Testis (tissue), 3 donors: Measurements from ENCODE around the gene SPATA20. TPM values are rescaled to one million over a fixed set of nuclear protein-coding genes. Genes with fewer than 3 reads are reported as not detected.

Experiments used
- DNase-seq: peaks from one replicate; pipeline ENCODE4 v3.0.0-alpha.2; 2019
- H3K27ac ChIP-seq, 2 donors: fragments of 200-600 bp; sonication (generic); one replicate each; pipeline ENCODE4 v1.5.1; 2019
- H3K27me3 ChIP-seq: fragments of 200-600 bp; sonication (generic); one replicate; pipeline ENCODE4 v1.5.1; 2019
- H3K36me3 ChIP-seq: fragments of 200-600 bp; sonication (generic); one replicate; pipeline ENCODE4 v1.5.1; 2017; ENCODE audit warnings: low read depth; ENCODE audit errors: missing control alignments
- H3K4me1 ChIP-seq: fragments of 200-600 bp; sonication (generic); one replicate; pipeline ENCODE4 v1.5.1; 2019
- H3K4me3 ChIP-seq, 2 donors: fragments of 200-600 bp; sonication (generic); one replicate each; pipeline ENCODE4 v1.5.1; 2017 to 2019
- H3K9me3 ChIP-seq: fragments of 200-600 bp; sonication (generic); one replicate; pipeline ENCODE4 v1.5.1; 2017
- CTCF ChIP-seq, 3 experiments: fragments of 450-650 bp in 2 of 3; fragments of 200-600 bp in 1 of 3; sonication (generic) in 1 of 3; IDR thresholded peaks; one replicate each; pipeline ENCODE4 v1.5.1; 2016 to 2019; ENCODE audit warnings: antibody characterized with exemption in 3 of 3, mild to moderate bottlenecking in 2 of 3, moderate library complexity in 1 of 3
- POLR2A ChIP-seq: fragments of 450-650 bp; IDR thresholded peaks from one replicate; pipeline ENCODE4 v1.6.1; 2017; ENCODE audit warnings: antibody characterized with exemption, mild to moderate bottlenecking, moderate library complexity
- WGBS, 2 donors: methylation state at CpG; one replicate each; pipeline ENCODE4 v1.1.5; 2018; 5-methylcytosine and 5-hydroxymethylcytosine counted together
- intact Hi-C: fragments of 100-400 bp; cut with DNase I; formaldehyde crosslinking; loops from one replicate; pipeline ENCODE4 v1.15.1; 2023; ENCODE audit warnings: low total_unique reads
- polyA plus RNA-seq: library from polyadenylated mRNA; stranded (reverse); fragments of 350-450 nt; fragmentation: Illumina TruSeq; extraction: RNeasy Lipid Tissue Mini Kit (QIAGEN cat#74804); gene quantifications from one replicate; pipeline ENCODE4 v1.2.3, GENCODE V29; 2014; ENCODE audit warnings: low read depth, low replicate concordance; ENCODE audit not compliant: insufficient read depth
- total RNA-seq, 2 donors: library from RNA; depleted of rRNA; stranded (reverse); fragments of >200 nt; gene quantifications; one replicate each; pipeline ENCODE4 v1.2.3, GENCODE V29; 2016

SPATA20 gene
- total and polyA plus RNA-seq, 3 donors from 2014 or later: 207 to 338 (median 264) TPM

DNA sequence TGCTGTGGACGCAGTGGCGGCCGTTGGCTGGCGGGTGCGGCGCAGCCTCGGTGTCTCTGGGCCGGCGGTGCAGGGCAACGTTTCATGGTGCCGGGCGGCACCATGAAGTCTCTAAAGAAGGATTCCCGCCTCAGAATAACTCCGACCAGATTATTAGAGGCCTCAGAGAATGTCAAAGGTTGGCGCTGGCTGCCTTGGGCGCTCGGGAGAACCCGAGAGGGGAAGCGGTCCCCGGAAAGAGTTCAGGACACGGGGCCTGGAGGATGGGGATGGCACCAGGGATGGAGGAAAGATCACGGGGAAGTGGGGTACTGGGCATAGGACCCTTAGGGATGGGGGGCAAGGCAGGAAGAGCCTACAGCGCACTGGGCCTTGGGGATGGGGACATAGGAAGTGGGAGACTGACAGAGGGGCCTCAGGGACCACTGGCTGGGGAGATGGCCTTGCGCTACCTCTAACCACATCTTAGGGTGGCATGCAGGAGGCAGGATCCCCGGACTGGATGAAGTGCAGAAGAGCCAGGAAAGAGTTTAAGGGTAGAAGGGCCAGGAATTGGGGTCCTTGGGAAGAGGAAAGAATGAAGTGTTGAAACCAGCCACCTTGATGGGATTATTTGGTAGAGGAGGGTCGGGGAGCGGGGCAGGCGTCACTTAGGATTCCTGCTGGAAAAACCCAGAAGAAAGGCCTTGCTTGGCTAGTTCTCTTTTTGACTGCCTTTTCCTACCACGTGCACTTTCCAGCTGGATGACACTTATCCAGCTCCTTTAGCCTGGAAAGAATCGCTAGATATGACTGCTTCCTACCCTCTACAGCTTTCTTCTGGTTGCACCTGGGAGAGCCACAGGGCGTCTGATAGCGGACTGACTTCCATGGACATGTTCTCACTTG, 38.2 kb upstream of the SPATA20 start:
- intact Hi-C loops: no loop called here

DNA sequence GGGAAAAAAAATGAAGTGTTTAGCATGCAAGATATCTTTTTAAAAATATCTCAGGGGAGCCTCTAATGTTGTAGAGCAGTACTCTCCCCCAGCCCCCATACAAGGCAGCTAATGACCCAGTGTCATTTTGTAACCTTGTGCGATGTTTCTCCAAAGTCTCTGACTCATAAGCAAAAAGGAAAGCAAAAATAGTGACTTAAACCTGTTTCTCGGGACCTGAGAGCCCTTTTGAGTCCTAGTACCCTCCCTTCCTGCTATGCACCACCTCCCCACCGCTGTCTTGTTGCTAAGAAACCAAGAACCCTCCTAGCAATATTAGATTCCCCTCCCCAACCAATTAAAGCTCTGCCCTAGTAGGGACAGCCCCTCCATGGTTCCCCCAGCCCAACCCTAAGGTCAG, 35.9 kb upstream of the SPATA20 start:
- no peaks in the 10 kb centered on the region for H3K27me3 ChIP-seq
- peak overlapping the region; percentile 72 to 74 for H3K27ac ChIP-seq
- intact Hi-C loops: no loop called here
- no peaks in the 10 kb centered on the region for H3K36me3 ChIP-seq
- peaks cover 54% of the 10 kb centered on the region for H3K4me1 ChIP-seq
- no peak for DNase-seq
- no peak for TF ChIP-seq CTCF (IDR thresholded peaks at IDR 0.05)
- TF ChIP-seq POLR2A: no peak
- no peak overlapping the region for H3K4me3 ChIP-seq
- H3K9me3 ChIP-seq: no peaks in the 10 kb centered on the region
- WGBS, 2 donors: 29 to 34% methylated on average over 3 of the region's 3 CpGs

More for the DNA sequence above, 38.2 kb upstream of the SPATA20 start:
- no peak for DNase-seq
- TF ChIP-seq CTCF (IDR thresholded peaks at IDR 0.05): no peak
- no peak for TF ChIP-seq POLR2A
- WGBS, 2 donors: 38 to 57% methylated on average over 26 to 32 of the region's 32 CpGs
- no peaks in the 10 kb centered on the region for H3K36me3 ChIP-seq
- peak overlapping the region; percentile 66 to 69 for H3K4me3 ChIP-seq
- peaks cover 34% of the 10 kb centered on the region for H3K4me1 ChIP-seq
- peak overlapping the region; percentile 88 to 94 for H3K27ac ChIP-seq
- H3K9me3 ChIP-seq: no peaks in the 10 kb centered on the region
- no peaks in the 10 kb centered on the region for H3K27me3 ChIP-seq

DNA sequence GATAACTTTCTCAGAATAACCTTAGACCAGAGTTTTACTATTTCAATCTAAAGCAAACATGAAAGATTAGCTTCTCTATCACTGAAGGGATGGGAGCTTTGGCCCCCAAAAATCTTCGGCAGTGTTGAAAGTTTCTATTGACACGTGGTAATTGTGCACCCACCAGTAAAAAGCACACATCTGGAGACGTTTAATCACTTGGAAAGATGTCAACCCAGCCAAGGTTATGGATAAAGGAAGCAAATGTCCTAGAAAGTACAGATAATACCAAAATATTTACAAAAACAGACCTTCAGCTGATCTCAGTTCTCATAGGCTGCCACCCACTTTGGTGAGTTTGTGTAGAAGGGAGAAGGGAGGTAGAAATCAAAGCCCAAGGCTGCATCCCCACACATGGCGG, 33.5 kb upstream of the SPATA20 start:
- Histone ChIP-seq H3K4me1 (peaks cover 56% of the 10 kb centered on the region), H3K9me3 (no peaks in the 10 kb centered on the region), H3K36me3 (no peaks in the 10 kb centered on the region), H3K4me3 (no peak overlapping the region), H3K27me3 (no peaks in the 10 kb centered on the region), H3K27ac (peak overlapping the region in 1 of 2 donors; percentile 70)
- no peak for DNase-seq
- TF ChIP-seq CTCF (IDR thresholded peaks at IDR 0.05) (no peak), POLR2A (no peak)
- 30 to 38% methylated on average over 4 of the region's 4 CpGs for WGBS, 2 donors
- intact Hi-C loops: no loop called here

DNA sequence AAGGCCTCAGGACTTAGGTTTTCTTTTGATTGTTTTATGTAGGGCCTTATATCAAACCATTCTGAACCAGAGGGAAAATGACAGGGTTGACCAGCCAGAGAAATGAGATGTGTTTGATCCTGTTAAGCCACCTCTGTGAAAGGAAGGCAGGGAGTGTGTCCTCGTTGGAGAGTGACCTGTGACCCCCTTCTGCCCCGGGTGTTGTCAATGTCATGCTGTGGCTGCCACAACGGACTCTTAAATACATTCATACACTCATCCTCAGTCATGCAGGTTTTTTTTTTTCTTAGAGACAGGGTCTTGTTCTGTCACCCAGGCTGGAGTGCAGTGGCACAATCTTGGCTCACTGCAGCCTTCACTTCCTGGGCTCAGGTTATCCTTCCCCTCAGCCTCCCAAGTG, 32.6 kb upstream of the SPATA20 start:
- intact Hi-C loops: no loop called here
- Histone ChIP-seq H3K27ac (peak overlapping the region; percentile 1 to 70), H3K4me3 (no peak overlapping the region), H3K36me3 (no peaks in the 10 kb centered on the region), H3K27me3 (no peaks in the 10 kb centered on the region), H3K4me1 (peaks cover 57% of the 10 kb centered on the region), H3K9me3 (no peaks in the 10 kb centered on the region)
- DNase-seq: no peak
- TF ChIP-seq CTCF (IDR thresholded peaks at IDR 0.05) (no peak), POLR2A (no peak)
- WGBS, 2 donors: 61 to 76% methylated on average over 3 of the region's 3 CpGs
